HPDE6-E6E7 (cell line): Measurements from ENCODE around the gene MKNK1.

Source experiments
- DNase-seq: peaks from one replicate; pipeline ENCODE4 v3.0.0; 2011; ENCODE audit warnings: missing footprints; ENCODE audit errors: extremely low spot score

The MKNK1 gene

DNA sequence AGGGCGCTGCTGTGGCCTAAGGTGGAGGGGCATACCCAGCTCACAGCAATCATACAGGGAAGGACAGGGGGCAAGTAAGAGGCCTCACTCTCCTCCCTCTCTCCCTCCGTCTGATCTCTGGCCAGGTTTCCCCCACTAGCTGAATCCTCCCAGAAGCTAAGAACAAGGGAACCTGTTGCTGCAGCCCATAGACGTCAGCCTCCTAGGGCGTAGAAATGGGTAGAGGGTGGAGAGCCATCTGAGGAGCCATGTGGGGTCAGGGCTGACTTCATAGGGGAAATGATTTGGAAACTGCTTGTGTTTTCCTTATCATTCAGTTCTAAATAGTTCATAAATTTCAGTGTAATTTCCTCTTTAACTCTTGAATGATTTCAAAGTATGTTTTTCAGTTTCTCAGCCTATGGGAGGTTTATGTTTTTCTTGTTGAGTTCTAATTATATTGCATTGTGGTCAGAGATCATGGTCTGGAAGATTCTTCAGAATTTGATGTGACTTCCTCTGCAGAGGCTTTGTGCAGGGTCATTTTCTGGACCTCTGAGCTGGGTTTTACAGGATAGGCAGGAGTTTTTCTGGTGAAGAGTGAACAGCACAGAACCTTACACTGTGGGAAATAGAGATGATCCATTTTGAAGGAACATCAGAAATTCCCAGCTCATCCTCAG lies 14.8 kb upstream of the MKNK1 start:
- DNase-seq, result no peak

DNA sequence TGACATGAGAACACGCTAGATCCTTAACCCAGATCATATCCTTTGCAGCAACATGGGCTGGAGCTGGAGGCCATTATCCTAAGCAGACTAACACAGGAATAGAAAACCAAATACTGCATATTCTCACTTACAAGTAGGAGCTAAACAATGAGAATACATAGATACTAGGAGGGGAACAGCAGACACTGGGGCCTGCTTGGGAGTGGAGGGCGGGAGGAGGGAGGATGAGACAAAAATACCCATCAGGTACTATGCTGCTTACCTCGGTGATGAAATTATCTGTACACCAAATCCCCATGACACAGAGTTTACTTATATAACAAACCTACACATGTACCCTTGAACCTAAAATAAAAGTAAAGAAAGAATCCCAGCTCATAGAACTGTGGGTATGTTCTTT lies 13.8 kb upstream of the MKNK1 start:
- no peak for DNase-seq

DNA sequence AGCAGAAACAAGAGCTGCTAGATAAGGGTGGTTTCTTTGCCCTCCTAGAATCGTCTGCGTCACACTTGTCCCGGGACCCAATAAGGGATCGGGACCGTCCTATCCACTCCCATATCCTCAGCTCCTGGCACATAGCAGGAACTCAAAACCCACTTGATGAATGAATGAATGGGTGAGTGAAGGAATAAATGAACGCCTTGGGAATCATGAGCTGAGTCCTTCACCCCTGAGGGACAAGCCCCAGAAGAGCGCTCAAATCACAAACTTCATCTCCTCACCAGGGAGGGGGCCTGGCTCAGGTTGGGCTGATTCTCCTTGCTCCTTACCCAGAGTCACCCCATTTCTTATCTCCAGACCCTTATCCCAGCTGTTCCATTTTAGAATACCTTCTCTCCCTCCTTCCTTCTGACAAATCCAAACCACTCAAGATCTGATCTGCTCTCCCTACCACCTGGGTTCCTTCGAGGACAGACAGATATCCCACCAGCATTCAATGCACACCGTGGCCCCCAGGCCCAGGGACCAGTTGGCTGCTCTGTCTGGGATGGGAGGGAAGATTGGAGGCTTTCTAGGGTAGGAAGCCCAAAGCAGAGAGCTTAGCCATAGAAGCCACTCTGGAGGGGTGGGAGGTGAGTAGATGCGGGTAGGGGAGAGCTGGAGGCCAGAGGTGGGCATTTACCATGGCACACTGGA lies 13.2 kb upstream of the MKNK1 start:
- no peak for DNase-seq

DNA sequence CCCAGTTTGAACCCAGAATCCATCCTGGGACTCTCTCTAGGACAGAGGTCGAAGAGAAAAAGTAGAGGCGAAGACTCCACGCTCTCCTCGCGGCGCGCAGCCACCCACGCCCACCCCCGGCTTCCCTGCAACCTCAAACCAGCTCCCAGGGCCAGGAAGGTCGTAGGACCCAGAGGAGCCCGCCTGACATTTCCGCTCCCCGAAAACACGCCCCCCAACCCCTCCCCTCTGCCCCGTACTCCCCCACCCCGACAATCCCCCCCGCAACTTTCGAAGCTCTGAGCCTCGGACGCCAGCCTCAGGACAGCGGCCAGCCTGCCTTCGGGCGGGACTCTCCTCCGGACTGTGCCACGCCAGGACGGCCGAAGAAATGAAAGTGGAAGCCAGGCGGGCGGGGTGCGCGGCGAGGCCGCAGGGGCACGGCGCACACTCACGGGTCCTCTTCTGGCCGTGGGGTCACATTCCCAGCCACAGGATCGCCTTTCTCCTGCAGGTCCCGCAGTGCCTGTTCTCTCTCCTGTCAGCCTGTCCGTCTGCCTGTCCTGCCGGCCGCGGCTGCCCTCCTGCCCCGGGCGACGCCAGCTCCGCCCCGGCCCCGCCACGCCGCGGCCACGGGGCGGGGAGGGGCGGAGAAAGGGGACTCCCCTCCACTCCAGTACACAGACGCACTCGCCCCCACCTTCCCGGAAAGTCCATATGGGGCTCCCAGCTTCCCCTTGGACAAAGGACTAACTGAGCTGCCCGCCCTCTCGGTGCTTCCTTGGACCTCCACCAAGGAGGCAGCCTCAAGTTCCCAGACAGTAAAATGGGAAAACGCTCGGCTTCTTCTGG lies 12.4 kb upstream of the MKNK1 start, which contains the start of gene MOB3C:
TSS of gene MOB3C (minus strand) at position 535 of the 831 bp plus-strand sequence. CDS start 3,490 bp downstream, outside the sequence.
- DNase-seq, result peak; percentile 64

DNA sequence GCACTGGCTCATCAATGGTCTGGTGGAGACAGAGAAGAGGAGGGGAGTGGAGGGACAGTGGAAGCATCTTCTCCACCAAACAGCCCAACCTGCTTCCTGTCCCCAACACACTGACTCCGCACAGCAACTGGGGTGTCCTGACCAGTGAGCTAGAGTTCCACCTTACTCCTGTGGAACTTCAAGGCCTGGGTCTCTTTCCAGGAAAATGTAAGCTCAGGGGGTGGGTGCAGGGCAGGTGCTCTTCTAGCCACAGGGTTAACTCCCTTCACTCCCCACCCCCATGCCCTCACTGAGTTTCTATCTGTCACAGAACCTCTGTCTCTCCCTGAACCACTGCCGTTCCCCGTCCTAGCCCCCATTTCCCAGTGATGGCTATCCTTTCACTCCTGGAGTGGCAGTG lies 11.7 kb upstream of the MKNK1 start:
- no peak for DNase-seq

DNA sequence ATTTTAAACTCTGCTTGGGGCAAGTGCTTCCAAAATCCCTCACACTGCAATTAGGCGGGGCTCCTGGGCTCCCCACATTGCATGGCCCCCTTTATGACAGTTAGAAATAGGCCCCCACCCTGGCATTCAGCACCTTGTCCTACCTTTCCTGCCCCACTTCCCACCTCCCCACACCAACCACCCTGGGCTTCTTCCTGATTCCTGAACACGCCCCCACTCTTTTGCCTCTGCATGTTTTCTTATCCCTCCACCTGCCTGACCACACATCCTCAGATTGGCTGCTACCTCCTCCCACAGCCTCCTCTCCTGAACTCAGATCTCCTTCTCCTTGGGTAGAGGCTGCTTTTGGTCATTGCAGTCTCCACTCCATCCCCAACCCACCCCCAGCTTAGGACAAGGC lies 11.0 kb upstream of the MKNK1 start:
- no peak for DNase-seq

DNA sequence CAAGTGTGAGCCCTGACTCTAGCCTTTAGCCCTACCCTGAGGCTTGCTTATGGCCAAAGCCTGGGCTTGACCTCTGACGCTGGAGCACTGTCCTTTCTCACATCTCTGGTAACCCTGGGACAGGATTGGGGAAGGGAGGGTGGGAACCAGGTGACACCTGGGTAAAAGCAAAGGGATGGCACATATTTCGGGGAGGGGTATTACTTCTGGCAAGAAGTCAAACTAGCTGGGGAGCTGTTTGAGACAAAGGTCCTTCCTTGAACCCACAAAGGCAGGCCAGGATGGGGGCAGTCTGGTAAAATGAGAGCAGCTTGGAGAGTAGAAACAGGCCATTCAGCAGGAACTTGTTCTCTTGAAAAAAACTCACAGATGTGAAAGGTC lies 10.5 kb upstream of the MKNK1 start:
- DNase-seq, result no peak

DNA sequence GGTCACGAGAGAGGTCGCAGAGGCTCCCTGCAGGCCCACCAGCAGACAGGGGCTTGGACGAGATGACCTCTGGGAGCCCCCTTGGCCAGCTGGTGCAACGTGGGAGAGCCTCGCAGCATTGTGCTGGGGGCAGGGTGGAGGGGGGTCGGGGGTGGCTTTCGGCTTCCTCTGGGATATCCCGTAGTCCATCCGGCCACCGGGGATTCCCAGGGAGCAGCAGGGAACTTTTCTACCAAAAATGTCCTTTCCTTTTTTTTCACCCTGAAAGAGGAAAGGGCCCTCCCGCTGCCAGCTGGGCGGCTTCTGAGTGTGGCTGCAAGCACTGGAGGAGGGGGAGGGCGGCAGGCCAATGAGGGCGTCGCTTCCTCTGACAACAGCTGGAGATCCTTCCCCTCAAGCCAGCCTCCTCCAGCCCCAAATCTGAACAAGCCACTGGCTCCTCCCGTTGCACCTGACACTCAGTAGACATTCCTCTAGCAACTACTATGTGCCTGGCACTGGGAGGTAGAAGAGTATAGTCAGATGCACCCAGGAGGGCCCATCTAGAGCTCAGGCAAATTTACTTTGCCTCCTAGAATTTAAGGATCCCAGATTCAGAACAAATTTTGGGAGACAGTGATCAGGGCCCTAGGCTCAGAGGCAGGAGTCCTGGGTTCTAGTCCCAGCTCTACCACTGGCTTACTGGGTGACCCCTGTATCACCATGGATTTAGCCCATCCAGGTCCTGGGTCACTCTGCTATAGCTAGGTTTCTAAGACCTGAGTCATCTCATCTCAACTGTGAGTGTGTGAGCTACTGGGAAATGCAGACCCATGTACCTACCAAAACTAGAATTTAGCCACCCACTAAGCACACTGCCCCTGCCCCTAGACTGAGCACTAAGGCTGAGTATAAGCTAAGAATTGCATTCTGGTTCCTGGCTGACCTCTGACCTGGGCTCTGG lies 9.9 kb upstream of the MKNK1 start:
- DNase-seq, result no peak

DNA sequence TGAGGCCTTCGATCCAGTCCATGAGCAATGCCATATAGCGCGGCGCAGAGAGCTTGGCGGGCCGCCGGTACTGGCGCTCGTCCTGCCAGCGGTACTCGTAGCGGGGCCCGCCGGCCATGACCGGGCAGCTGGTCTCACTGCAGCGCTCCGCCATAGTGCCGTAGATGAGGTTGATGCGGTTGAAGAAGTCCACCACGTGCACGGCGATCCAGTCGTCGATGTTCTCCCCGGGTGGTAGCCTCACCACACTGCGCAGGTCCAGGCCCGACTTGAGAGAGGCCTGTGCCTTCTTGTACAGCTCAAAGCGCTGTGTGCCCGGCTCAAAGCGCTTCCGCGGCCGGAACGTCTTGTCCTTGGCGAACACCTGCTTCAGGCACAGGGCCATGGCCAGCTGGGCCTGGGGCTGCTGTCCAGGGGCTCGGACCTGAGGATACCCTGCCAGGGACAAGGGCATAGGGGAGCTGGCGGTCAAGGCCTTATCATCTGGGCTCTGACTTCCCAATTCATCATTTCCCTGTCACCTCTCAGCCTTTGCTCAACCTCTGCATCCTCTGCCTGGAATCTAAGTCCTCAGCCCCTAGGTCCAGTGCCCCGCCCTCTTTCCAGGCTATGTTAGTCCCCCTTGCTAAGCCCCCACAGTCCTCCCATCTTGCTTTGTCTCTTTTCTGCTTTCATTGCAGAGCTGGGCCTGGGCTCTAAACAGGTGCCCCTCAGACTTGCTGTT lies 9.0 kb upstream of the MKNK1 start:
- no peak for DNase-seq

DNA sequence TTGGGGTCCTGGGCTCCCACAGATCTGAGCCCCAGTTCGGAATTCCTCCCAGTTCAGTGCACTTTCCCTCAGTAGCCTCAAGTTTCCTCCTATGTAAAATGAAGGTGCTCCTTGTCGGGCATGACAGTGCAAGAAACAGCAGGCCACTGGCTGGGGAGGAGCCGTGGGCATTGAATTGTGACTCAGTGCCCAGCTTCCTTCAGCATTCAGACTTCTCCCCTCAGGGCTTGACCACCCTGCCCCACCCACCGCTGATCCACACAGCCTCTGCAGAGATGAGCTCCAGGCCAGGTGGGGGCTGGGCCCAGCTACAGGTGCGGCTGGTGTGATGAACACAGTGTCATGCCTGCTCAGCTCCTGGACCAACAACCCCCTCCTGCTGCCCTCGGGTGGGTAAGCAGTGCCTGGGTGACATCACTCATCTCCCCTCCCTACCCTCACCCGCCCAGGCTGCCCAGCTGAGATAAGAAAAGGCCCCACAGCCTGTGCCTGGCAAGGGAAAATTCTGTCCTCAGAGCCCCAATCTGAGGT lies 7.7 kb upstream of the MKNK1 start:
- DNase-seq, result peak; percentile 89

DNA sequence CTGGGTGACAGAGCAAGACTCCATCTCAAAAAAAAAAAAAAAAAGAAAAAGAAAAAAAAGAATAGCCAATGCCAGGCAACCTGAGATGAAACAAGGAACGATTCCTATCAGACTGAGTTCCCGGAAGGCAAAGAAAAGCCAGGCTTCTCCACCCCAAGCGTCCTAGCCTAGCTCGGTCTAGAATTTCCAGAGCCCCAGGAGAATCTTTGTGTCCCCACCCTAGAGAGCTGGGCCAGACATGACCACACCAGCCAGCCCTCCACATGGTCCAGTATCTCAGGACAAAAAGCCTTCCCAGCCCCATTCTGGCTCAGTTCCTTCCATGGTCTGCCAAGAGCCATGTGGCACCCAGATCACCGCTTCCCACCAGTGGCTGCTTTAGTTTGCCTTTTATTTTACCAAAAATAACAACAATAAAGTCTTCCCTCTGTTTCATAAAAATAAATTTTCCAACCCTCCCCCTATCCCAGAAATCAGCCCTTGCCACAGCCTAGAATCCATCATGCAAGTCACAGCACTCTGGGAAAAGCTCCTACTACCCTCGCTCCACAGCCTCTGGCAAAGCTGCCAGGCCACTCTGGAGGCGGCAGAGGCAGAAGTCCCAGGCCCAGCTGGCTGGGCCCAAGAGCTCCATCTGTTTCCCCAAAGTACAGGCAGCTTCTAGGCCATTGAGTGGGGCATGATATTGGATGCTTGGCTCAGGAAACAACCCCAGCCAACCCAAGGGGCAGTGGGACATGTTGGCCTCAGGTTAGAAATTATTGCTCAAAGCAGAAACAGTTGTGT lies 3.5 kb upstream of the MKNK1 start:
- no peak for DNase-seq

DNA sequence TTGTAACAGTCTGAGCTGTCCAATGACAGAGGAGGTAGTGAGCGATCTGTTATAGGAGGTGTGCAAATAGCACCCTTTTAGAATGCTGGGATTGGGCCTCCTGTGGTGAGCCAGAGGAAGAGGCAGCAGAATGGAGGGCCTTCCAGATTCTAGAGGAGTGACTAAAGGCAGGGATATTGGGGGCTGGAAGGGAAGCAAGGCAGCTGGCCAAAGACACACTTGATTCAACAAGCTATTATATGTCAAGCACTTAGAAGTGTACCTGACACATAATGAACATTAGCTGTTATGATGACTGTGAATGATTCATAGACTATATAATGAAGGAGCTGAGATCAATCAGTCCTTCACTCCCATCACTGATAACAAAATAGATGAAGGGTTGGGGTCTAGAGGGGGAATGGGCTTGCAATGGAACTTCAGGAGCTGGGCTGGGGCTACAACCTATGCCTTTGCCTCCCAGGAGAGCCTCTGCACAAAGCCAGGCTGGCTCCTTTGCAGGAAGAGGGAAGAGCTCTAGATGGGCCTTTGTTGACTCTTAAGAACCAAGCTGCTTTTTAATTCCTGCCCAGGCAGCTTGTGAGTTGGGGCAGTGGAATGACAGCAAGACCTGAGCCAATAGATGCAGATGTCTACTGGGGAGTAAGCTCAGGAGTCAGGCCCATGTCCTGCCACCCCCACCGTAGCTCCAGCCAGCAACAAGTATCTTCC lies 2.3 kb upstream of the MKNK1 start:
- no peak for DNase-seq

DNA sequence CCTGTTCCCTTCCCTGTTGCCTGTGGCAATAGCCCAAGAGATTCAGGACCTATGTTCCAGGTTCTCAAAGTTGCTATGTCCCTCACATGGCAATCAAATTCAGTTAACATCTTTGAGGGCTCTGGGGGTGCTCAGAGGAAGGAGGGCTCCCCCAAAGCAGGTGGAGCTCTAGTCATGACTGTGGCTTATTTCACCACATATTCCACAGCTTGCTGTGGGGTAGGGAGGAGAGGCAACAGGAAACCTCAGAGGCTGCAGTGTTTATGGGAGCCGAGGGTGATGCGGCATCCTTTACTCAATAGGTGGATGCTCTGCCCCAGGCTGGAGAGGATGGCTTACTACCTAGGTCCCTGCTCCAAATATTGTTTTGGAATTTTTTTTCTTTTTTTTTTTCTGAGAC lies 1.2 kb upstream of the MKNK1 start:
- no peak for DNase-seq

DNA sequence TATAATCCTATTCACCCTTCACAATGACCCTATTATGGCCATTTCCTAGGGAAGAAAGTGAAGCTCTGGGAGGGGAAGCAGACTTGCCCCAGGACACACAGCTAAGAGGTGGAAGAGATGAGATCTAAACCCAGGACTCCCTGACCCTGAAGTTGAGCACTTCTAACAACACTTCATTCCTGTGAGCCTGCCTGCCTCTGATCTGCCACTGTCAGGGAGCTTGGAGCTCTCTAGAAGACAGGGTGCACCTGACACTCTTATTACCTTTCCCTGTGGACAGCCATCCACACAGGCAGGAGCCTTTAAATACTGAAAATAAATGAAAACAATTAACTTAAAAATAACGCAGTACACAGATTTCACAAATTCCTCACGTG lies 599 bp downstream of the MKNK1 start:
- DNase-seq, result no peak

DNA sequence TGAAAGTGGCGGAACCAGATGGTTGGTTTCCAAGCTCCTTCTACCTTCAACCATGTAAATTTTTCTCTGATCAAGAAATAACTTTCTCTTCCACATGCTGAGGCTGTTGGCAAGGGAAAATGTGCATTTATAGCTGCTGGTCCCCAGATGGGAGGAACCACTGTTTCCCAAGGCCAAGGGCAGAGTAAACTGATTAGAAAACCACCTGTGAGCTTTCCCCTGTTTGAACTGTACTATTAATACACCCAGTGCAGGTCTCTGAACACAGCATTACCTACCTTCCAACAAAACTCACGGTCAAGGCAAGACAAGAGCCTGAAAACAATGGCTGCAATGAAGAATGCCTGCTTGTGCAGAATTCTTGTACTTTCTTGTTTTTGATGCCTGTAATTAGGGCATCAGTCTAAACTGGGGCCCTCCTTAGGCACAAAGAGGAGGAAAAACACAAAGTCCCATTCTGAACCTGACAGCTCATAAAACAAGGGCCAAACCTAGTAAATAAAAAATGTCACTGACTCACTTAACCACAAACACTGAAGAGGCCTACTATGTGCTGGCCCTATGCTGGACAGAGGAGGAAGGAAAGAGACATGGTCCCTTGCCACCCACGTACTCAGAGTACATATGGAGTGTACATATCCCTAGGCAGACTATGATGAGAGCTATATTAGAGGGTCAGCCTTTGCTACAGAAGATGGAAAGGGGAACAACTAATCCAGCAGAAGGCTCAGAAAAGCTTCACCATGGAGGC lies 2.6 kb downstream of the MKNK1 start:
- no peak for DNase-seq

DNA sequence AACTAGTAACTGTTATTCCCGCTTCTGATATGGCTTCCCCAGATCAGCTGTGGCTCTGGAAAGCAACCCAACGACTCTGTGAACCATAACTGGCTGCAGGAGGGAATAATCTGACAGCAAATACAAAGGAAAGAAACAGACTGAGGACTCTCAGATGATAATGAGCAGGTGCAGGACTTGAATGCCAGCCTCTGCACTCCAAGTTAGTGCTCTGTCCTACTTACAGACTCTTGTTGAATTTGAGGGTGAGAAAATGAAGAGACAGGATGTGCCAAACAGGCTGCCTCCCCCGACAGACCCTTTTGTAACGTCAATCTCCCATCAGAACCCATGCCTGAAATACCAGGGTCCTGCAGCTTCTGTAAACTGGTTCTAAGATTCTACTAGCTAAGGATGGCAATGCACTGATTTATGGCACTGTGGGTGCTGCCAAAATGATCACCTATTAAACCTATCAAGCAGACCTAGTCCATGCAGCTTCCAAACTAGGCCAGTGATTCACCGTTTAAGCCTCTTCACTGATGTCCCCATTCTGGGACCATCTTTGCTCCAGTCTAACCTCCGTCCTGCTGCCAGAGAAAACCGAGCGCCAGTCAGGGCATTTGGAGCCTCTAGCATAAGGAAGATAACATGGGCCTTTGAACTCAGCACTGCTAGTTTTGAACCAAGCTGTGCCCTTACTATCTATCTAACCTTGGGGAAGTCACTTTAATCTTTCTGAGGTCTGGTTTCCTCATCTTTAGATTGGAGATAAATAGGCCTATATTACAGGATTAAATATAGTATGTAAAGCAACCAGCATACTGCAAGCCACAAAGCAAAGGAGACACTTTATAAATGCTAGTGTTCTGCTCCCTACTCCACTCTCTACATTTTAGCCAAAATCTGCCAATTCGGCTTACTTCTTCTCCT lies 4.8 kb downstream of the MKNK1 start:
- DNase-seq, result no peak

DNA sequence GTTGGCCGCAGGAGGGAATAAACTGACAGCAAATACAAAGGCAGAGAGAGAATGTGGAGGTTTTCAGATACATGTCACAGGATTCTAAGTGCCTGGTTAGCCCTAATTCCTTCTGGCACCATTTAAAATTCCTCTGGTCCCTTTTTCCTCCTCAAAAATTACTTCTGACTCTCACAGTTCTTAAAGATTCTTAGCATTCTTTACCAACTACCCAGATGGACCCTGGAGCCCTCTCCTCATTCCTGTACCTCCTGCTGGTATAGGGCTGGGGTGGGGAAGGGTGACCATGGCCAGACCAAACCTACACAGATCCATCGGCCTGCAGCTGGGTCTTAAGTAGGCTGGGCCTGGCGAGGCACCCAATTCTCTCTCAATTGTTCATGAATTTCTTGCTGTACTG lies 7.2 kb downstream of the MKNK1 start:
- no peak for DNase-seq
